ENCODE data around the gene BICC1. TPM values are rescaled to one million over a fixed set of nuclear protein-coding genes. Genes with fewer than 3 reads are reported as not detected.

BICC1 gene
- total RNA-seq, 1 experiment from 2014 or later = 0.57 TPM

- Mint-ChIP-seq H3K4me1 (peaks cover 15 to 16% of the 10 kb centered on the region in 2 experiments), H3K4me3 (no peak overlapping the region), H3K27ac (no peak overlapping the region), H3K36me3 (ENCODE audit: insufficient read depth in 1 of 3, low read depth in 3 of 3) (no peaks in the 10 kb centered on the region), H3K27me3 (ENCODE audit: low read depth) (no peaks in the 10 kb centered on the region), H3K9me3 (no peaks in the 10 kb centered on the region; a peak in 1 of 5 replicates)
- Histone ChIP-seq H3K4me2 (ENCODE audit: insufficient read depth, insufficient read length, low read length) (no peak overlapping the region), H2BK5ac (ENCODE audit: insufficient read length, low read length) (no peak overlapping the region), H3K23ac (ENCODE audit: insufficient read length, low read depth, low read length) (no peak overlapping the region), H3K23me2 (ENCODE audit: insufficient read length, low read depth, low read length, poor library complexity, severe bottlenecking) (no peaks in the 10 kb centered on the region), H3K27ac (ENCODE audit: insufficient read length, low read depth, low read length) (no peak overlapping the region), H3K4me1 (ENCODE audit: insufficient read depth, low read length) (no peaks in the 10 kb centered on the region; the same call in 1 of the 2 replicates), H4K20me1 (ENCODE audit: control insufficient read depth, insufficient read depth, insufficient read length) (no peaks in the 10 kb centered on the region), H3K9me3 (ENCODE audit: control insufficient read depth, low read depth, low read length) (no peaks in the 10 kb centered on the region), H2BK120ac (ENCODE audit: low read depth, low read length, poor library complexity, severe bottlenecking) (no peak overlapping the region), H4K91ac (ENCODE audit: insufficient read length, low read depth, low read length) (no peak overlapping the region), H4K8ac (replicated peaks; ENCODE audit: insufficient read length, low read depth, low read length) (no peak overlapping the region), H2BK15ac (ENCODE audit: low read depth, low read length) (no peak overlapping the region), H3T11ph (ENCODE audit: low read length) (no peak overlapping the region), H3K18ac (ENCODE audit: insufficient read length, low read depth, low read length) (no peak overlapping the region), H2BK12ac (ENCODE audit: insufficient read length, low read depth, low read length) (no peak overlapping the region), H2AFZ (ENCODE audit: low read length) (no peak overlapping the region), H2BK20ac (ENCODE audit: low read depth, low read length, poor library complexity, severe bottlenecking) (no peak overlapping the region), H3K27me3 (ENCODE audit: insufficient read depth, low read length) (no peaks in the 10 kb centered on the region), H4K5ac (ENCODE audit: insufficient read length, low read depth, low read length) (no peak overlapping the region), H3K4ac (ENCODE audit: low read depth, low read length) (no peak overlapping the region), H3K56ac (ENCODE audit: insufficient read length, low read depth, low read length) (no peak overlapping the region), H3K14ac (ENCODE audit: insufficient read depth, low read length) (no peak overlapping the region), H2AK5ac (ENCODE audit: insufficient read length, low read length) (no peak overlapping the region), H3K79me2 (ENCODE audit: insufficient read depth, low read length) (no peaks in the 10 kb centered on the region), H3K9ac (ENCODE audit: extremely low read depth, insufficient read length, low read length) (no peak overlapping the region), H3K79me1 (ENCODE audit: insufficient read depth, low read depth, low read length, poor library complexity, severe bottlenecking) (no peaks in the 10 kb centered on the region)
- DNase-seq = no peak
- WGBS (ENCODE audit: extremely low coverage, insufficient read length, low lambda C conversion rate) = no CpG with 5 or more reads among the region's 6 CpGs
- TF ChIP-seq CTCF (conservative IDR thresholded peaks at IDR 0.05) = no peak
These were observed 188.9 kb downstream of the BICC1 start for GRCh38 chr10:58701405-58702135.

Measured in H9 (cell line).